Body of pancreas (tissue), 4 donors: ENCODE measurements around the gene ARID5A. TPM values are rescaled to one million over a fixed set of nuclear protein-coding genes. Genes with fewer than 3 reads are reported as not detected.

Experiments
- ATAC-seq: fragments of 150-250 bp; one replicate; pipeline ENCODE4 v1.9.1; 2016
- DNase-seq, 4 donors: peaks; one replicate each; pipeline ENCODE4 v3.0.0-alpha.2; 2019
- H3K27ac ChIP-seq, 4 donors: fragments of 200-600 bp; sonication (generic); 1 replicate in 3 of 4; 2 replicates in 1 of 4; pipeline versions ENCODE4 v1.5.1 to v1.6.1; 2016 to 2019; ENCODE audit warnings: mild to moderate bottlenecking in 1 of 4, mixed read lengths in 1 of 4, moderate library complexity in 1 of 4
- H3K27me3 ChIP-seq, 2 donors: fragments of 200-600 bp; sonication (generic); one replicate each; pipeline ENCODE4 v1.6.0; 2016; ENCODE audit warnings: mild to moderate bottlenecking in 1 of 2
- H3K36me3 ChIP-seq, 2 donors: fragments of 200-600 bp; sonication (generic); replicated peaks in 1 of 2; 2 replicates each; pipeline ENCODE4 v1.5.1; 2016; ENCODE audit warnings: low read depth in 2 of 2; ENCODE audit not compliant: insufficient read depth in 1 of 2
- H3K4me1 ChIP-seq: fragments of 200-600 bp; sonication (generic); one replicate; pipeline ENCODE4 v1.6.0; 2016
- H3K4me3 ChIP-seq, 2 donors: fragments of 200-600 bp; sonication (generic); 1 replicate in 1 of 2; 2 replicates in 1 of 2; pipeline ENCODE4 v1.5.1; 2016 to 2019
- H3K9me3 ChIP-seq, 3 donors: fragments of 200-600 bp; sonication (generic); 1 replicate in 2 of 3; 2 replicates in 1 of 3; pipeline ENCODE4 v1.5.1; 2016
- CTCF ChIP-seq, 7 experiments: fragments of 450-650 bp in 4 of 7; fragments of 200-600 bp in 3 of 7; sonication (generic) in 3 of 7; IDR thresholded peaks; one replicate each; pipeline ENCODE4 v1.5.1; 2016 to 2019; ENCODE audit warnings: antibody characterized with exemption in 7 of 7
- POLR2A ChIP-seq, 3 donors: fragments of 450-650 bp; IDR thresholded peaks; one replicate each; pipeline ENCODE4 v1.6.1; 2016; ENCODE audit warnings: antibody characterized with exemption in 3 of 3, mild to moderate bottlenecking in 2 of 3
- WGBS, 2 donors: methylation state at CpG; one replicate each; pipeline ENCODE4 v1.1.5; 2017; 5-methylcytosine and 5-hydroxymethylcytosine counted together
- intact Hi-C: fragments of 100-400 bp; cut with DNase I; formaldehyde crosslinking; loops from one replicate; pipeline ENCODE4 v1.15.1; 2023
- total RNA-seq, 2 donors: library from RNA; depleted of rRNA; stranded (reverse); fragments of >200 nt; gene quantifications; one replicate each; pipeline ENCODE4 v1.1.0, GENCODE V29; 2016

The ARID5A gene
- total RNA-seq, 2 donors from 2014 or later, result 8.9 to 9.6 TPM

DNA sequence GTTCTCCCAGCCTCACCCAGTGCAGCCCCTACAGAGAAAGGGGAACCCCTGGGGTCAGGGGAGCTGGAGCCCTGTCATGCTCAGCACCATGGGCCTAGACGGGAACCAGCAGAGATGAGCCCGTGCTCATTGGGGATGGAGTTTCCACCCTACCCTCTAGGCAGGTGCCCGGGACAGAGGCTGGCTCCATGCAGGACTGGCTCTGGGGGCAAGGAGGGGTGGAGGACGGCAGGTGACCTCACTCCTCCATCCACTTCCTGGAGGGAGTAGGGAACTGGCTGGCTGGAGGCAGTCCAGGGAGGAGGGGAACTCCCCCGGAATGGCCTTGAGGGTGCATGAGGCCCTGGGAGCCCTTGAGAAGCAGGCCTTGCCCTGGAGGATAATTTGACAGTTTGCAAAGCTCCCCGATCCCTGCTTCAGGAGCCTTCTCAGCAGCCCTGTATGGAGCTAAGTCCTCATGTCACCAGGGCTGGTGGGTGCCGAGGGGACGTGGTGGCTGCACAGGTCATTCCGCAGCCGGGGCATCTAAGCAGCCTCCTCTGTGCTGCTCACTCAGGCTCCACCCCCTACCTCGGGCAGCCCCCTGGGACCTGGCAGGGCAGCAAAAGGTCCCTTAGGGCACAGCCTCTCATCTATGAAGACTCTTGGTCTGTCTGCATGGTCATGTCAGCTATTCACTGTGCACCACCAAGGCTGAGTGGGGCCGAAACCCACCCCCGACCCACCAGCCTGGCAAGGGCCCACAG is 33.5 kb upstream of the ARID5A start:
- H3K36me3 ChIP-seq, result peaks cover 0 to 2% of the 10 kb centered on the region in 2 donors
- H3K4me1 ChIP-seq, result peaks cover 71% of the 10 kb centered on the region
- H3K4me3 ChIP-seq, result no peak overlapping the region
- H3K27me3 ChIP-seq, result no peaks in the 10 kb centered on the region
- intact Hi-C loops, result no loop called here
- ATAC-seq (peak; percentile 68), DNase-seq (peak; percentile 75 to 89 (median 86))
- TF ChIP-seq CTCF (IDR thresholded peaks at IDR 0.05), result no peak
- peak in 2 of 3 donors; percentile 26 to 28 for TF ChIP-seq POLR2A (IDR thresholded peaks at IDR 0.05)
- WGBS, 2 donors, result 32 to 47% methylated on average over 3 to 13 of the region's 13 CpGs
- peak overlapping the region; percentile 29 to 80 (median 66) for H3K27ac ChIP-seq
- no peaks in the 10 kb centered on the region for H3K9me3 ChIP-seq

DNA sequence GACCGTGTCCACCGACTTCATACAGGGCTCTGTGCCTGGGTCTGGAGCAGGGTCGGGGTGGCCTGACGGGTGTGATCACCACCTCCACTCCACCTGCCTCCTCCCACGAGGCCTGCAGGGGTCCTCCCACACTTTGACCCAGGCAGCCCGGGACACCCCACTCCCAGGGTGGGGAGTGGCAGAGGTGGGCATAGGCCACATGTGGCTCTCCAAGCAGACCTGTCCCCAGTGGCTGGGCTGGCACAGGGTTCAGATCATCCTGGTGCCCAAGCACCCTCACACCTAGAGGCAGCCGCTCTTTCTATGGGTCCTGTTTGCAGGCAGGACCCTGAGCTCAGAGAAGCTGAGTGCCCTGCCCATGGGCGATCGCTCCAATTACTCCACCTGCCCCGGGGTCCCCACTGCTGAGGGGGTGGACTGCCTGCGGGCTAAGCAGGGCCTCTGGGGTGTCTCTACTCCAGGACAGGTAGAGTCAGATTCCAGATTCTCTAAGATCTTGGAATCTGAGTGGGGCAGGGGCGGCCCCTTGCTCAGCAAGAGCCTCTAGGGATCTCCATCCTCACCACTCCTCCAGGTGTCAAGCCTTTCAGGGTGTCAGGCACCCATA is 32.8 kb upstream of the ARID5A start:
- peak overlapping the region in 1 of 2 donors; percentile 16 for H3K4me3 ChIP-seq
- no peak for DNase-seq
- intact Hi-C loops, result no loop called here

GRCh38 chr2:96505231-96505889 is 31.2 kb upstream of the ARID5A start, which contains the start of gene NEURL3:
TSS of gene NEURL3 (minus strand) at chr2:96505357. CDS start at chr2:96505286, 71 bp downstream.
- no peaks in the 10 kb centered on the region for H3K27me3 ChIP-seq
- WGBS, 2 donors, result 15 to 17% methylated on average over 7 to 9 of the region's 9 CpGs
- no peaks in the 10 kb centered on the region for H3K9me3 ChIP-seq
- H3K4me1 ChIP-seq, result peaks cover 86% of the 10 kb centered on the region
- DNase-seq, result peak; percentile 56 to 85 (median 71)
- H3K36me3 ChIP-seq, result no peaks in the 10 kb centered on the region
- peak in 2 of 3 donors; percentile 92 for TF ChIP-seq POLR2A (IDR thresholded peaks at IDR 0.05)
- TF ChIP-seq CTCF (IDR thresholded peaks at IDR 0.05), result no peak
- H3K27ac ChIP-seq, result peak within 1 kb of the TSS; percentile 59 to 80 (median 68)
- peak within 1 kb of the TSS in 1 of 2 donors; percentile 16 for H3K4me3 ChIP-seq
- peak; percentile 63 for ATAC-seq
- intact Hi-C loops, result no loop called here

More for the DNA sequence above, 32.8 kb upstream of the ARID5A start:
- Histone ChIP-seq H3K27me3 (no peaks in the 10 kb centered on the region), H3K36me3 (peaks cover 0 to 2% of the 10 kb centered on the region in 2 donors), H3K4me1 (peaks cover 78% of the 10 kb centered on the region), H3K27ac (peak overlapping the region; percentile 29 to 80 (median 66)), H3K9me3 (no peaks in the 10 kb centered on the region)
- TF ChIP-seq CTCF (IDR thresholded peaks at IDR 0.05) (no peak), POLR2A (IDR thresholded peaks at IDR 0.05) (no peak)
- 64 to 76% methylated on average over 6 to 12 of the region's 12 CpGs for whole genome bisulfite sequencing, 2 donors
- no peak for ATAC-seq

DNA sequence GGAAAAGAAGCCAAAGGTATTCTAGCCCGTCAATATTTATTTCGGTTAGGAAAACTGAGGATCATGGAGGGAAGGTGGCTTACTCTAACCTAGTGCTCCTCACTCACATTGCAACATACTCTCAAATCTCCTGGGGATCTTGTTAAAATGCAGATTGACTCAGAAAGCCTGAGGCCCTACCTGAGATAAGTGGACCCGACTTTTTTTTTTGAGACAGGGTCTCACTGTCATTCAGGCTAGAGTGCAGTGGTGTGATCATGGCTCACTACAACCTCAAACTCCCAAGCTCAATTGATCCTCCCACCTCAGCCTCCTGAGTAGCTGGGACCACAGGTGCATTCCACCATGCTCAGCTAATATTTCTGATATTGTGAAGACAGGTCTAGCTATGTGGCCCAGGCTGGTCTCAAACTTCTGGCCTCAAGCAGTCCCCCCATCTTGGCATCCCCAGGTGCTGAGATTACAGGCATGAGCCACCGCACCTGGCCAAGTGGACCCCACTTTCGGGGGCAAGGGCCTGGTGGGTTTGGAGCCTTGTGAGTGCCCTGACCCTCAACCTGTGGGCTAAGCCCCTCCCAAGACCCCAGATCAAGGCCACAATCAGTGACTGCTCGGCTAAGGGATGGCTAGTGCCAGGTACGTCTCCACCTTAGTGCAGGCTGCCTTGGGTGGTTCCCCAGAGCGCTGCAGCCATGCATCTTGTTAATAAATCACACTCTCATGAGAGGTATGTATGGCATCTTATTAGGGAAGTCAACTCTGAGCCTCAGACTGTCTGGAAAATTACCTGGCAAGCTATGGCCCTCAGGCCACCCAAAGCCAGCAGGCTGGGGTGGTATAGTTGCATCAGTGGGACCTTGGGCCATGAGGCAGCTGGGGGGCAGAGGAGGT is 30.3 kb upstream of the ARID5A start:
- DNase-seq, result no peak
- 31 to 77% methylated on average over 3 to 8 of the region's 8 CpGs for WGBS, 2 donors

More for the DNA sequence above, 30.3 kb upstream of the ARID5A start:
- H3K27ac ChIP-seq, result peak overlapping the region; percentile 59 to 80 (median 68)
- no peaks in the 10 kb centered on the region for H3K27me3 ChIP-seq
- H3K4me1 ChIP-seq, result peaks cover 79% of the 10 kb centered on the region
- H3K9me3 ChIP-seq, result no peaks in the 10 kb centered on the region
- no peak overlapping the region for H3K4me3 ChIP-seq
- intact Hi-C loops, result no loop called here
- ATAC-seq, result no peak
- no peak for TF ChIP-seq CTCF (IDR thresholded peaks at IDR 0.05)
- no peak for TF ChIP-seq POLR2A (IDR thresholded peaks at IDR 0.05)
- H3K36me3 ChIP-seq, result no peaks in the 10 kb centered on the region
